A549 (cell line): ENCODE data around the gene MYMK. TPM values are rescaled to one million over a fixed set of nuclear protein-coding genes. Genes with fewer than 3 reads are reported as not detected.

Experiments used
- ATAC-seq, 2 experiments: fragments of 200-7000 bp in 1 of 2; fragments of >200 bp in 1 of 2; cut with Nextera tagmentation in 1 of 2; cut with Tn5 transposase in 1 of 2; 3 replicates each; pipeline versions ENCODE4 v1.8.0 to v1.9.1; 2018 to 2020; ENCODE audit warnings: mild to moderate bottlenecking in 1 of 2, moderate library complexity in 1 of 2
- CTCF ChIA-PET: fragments of 300-600 bp; sonication (Branson Sonifier 250); formaldehyde crosslinking; extraction: SDS; loops from one replicate; lab custom pipeline; 2021; ENCODE audit warnings: antibody characterized with exemption, inconsistent platforms; lab: Yijun Ruan, JAX
- POLR2A ChIA-PET: fragments of 350-600 bp; formaldehyde crosslinking; extraction: SDS; loops from one replicate; lab custom pipeline; 2021; ENCODE audit warnings: antibody characterized with exemption, inconsistent platforms; lab: Yijun Ruan, JAX
- DNase-seq, 2 experiments: peaks; one replicate each; pipeline versions ENCODE4 v3.0.0 to v3.0.0-alpha.2; 2011 to 2016; ENCODE audit warnings: low read depth in 1 of 2, low spot score in 1 of 2
- FAIRE-seq: peaks from 2 replicates; lab custom pipeline; 2011; peaks lifted over from hg19 to GRCh38; lab: Jason Lieb, UNC
- H3K27ac ChIP-seq, 2 experiments: fragments of >200 bp; sonication (Bioruptor Twin); formaldehyde crosslinking; 3 replicates each; pipeline ENCODE4 v1.5.1; 2016 to 2017
- H3K4me1 ChIP-seq: fragments of >200 bp; sonication (Bioruptor Twin); formaldehyde crosslinking; 3 replicates; pipeline ENCODE4 v1.6.1; 2016
- H3K4me2 ChIP-seq: fragments of >200 bp; sonication (Bioruptor Twin); formaldehyde crosslinking; 3 replicates; pipeline ENCODE4 v1.6.1; 2016
- H3K4me3 ChIP-seq: fragments of >200 bp; sonication (Bioruptor Twin); formaldehyde crosslinking; 3 replicates; pipeline ENCODE4 v1.5.1; 2016
- H3K9me3 ChIP-seq: fragments of >200 bp; sonication (Bioruptor Twin); formaldehyde crosslinking; 3 replicates; pipeline ENCODE4 v1.6.1; 2016
- CBX2 ChIP-seq: fragments of 200-600 bp; sonication (generic); IDR thresholded peaks from 2 replicates; pipeline ENCODE4 v1.6.1; 2016; ENCODE audit warnings: low read depth, mild to moderate bottlenecking, borderline replicate concordance
- CHD2 ChIP-seq: fragments of 150-350 bp; IDR thresholded peaks from 2 replicates; pipeline ENCODE4 v1.6.1; 2014; ENCODE audit warnings: low read length; ENCODE audit not compliant: partially characterized antibody
- CTCF ChIP-seq: fragments of >200 bp; sonication (Bioruptor Twin); formaldehyde crosslinking; IDR thresholded peaks from 3 replicates; pipeline ENCODE4 v1.5.1; 2016
- E2F6 ChIP-seq: IDR thresholded peaks from 2 replicates; pipeline ENCODE4 v1.6.1; 2012; ENCODE audit warnings: low read depth, borderline replicate concordance
- EHF ChIP-seq: fragments of 250-450 bp; sonication (Bioruptor Pico); IDR thresholded peaks from 2 replicates; pipeline ENCODE4 v1.5.0; 2020; ENCODE audit warnings: mild to moderate bottlenecking
- FOSB ChIP-seq: fragments of 250-450 bp; sonication (Bioruptor Pico); IDR thresholded peaks from 2 replicates; pipeline ENCODE4 v1.5.0; 2020; ENCODE audit warnings: mild to moderate bottlenecking, moderate library complexity
- FOXS1 ChIP-seq: fragments of 250-450 bp; sonication (Bioruptor Pico); IDR thresholded peaks from 2 replicates; pipeline ENCODE4 v1.5.0; 2020; ENCODE audit warnings: mild to moderate bottlenecking, moderate library complexity
- HDAC2 ChIP-seq: fragments of 200-600 bp; sonication (generic); IDR thresholded peaks from 2 replicates; pipeline ENCODE4 v1.6.1; 2016
- HOXB13 ChIP-seq: fragments of 250-450 bp; sonication (Bioruptor Pico); IDR thresholded peaks from 2 replicates; pipeline ENCODE4 v1.5.0; 2020; ENCODE audit warnings: low read depth, mild to moderate bottlenecking, moderate library complexity
- HOXB5 ChIP-seq: fragments of 250-450 bp; sonication (Bioruptor Pico); IDR thresholded peaks from 2 replicates; pipeline ENCODE4 v1.5.0; 2020; ENCODE audit warnings: mild to moderate bottlenecking, moderate library complexity
- JUN ChIP-seq, 2 experiments: fragments of >200 bp; sonication (Bioruptor Twin); formaldehyde crosslinking; IDR thresholded peaks; 2 replicates in 1 of 2; 3 replicates in 1 of 2; pipeline ENCODE4 v1.6.1; 2016 to 2017
- MAFK ChIP-seq: fragments of 450-650 bp; IDR thresholded peaks from 2 replicates; pipeline ENCODE4 v1.6.1; 2014; ENCODE audit not compliant: partially characterized antibody
- MAZ ChIP-seq: fragments of 150-350 bp; IDR thresholded peaks from 2 replicates; pipeline ENCODE4 v1.6.1; 2014; ENCODE audit warnings: antibody characterized with exemption, low read depth, low read length, borderline replicate concordance
- NFE2L2 ChIP-seq: fragments of 150-350 bp; conservative IDR thresholded peaks from 2 replicates; pipeline ENCODE4 v1.6.1; 2014; ENCODE audit warnings: low read length
- NR3C1 ChIP-seq: fragments of >200 bp; sonication (Bioruptor Twin); formaldehyde crosslinking; IDR thresholded peaks from 3 replicates; pipeline ENCODE4 v1.6.1; 2017
- POLR2A ChIP-seq: IDR thresholded peaks from 2 replicates; pipeline ENCODE4 v1.6.1; 2012; ENCODE audit warnings: mild to moderate bottlenecking, low read length
- RCOR1 ChIP-seq: fragments of 150-350 bp; IDR thresholded peaks from 2 replicates; pipeline ENCODE4 v1.6.1; 2014; ENCODE audit warnings: antibody characterized with exemption, low read length, low read depth
- REST ChIP-seq: fragments of 200-600 bp; sonication (generic); IDR thresholded peaks from 2 replicates; pipeline ENCODE4 v1.6.1; 2016; ENCODE audit warnings: antibody characterized with exemption, mild to moderate bottlenecking, moderate library complexity
- RFX5 ChIP-seq: fragments of 450-650 bp; IDR thresholded peaks from 2 replicates; pipeline ENCODE4 v1.7.1; 2014; ENCODE audit warnings: antibody characterized with exemption, mild to moderate bottlenecking, moderate library complexity
- SREBF2 ChIP-seq: fragments of 450-650 bp; IDR thresholded peaks from 2 replicates; pipeline ENCODE4 v1.6.1; 2014; ENCODE audit warnings: mild to moderate bottlenecking, moderate library complexity
- TFCP2L1 ChIP-seq: fragments of 250-450 bp; sonication (Bioruptor Pico); IDR thresholded peaks from 2 replicates; pipeline ENCODE4 v1.5.0; 2021; ENCODE audit warnings: mild to moderate bottlenecking
- ZNF302 ChIP-seq: fragments of 250-450 bp; sonication (Bioruptor Pico); IDR thresholded peaks from 2 replicates; pipeline ENCODE4 v1.9.0; 2021; ENCODE audit warnings: inconsistent platforms, mild to moderate bottlenecking, moderate library complexity
- ZSCAN20 ChIP-seq: fragments of 250-450 bp; sonication (Bioruptor Pico); IDR thresholded peaks from 2 replicates; pipeline ENCODE4 v1.8.0; 2022; ENCODE audit warnings: mild to moderate bottlenecking, moderate library complexity
- WGBS: methylation state at CpG from one replicate; pipeline ENCODE4 v1.1.6; 2017; ENCODE audit errors: missing lambda C conversion rate; 5-methylcytosine and 5-hydroxymethylcytosine counted together
- polyA plus RNA-seq, 4 experiments: library from polyadenylated mRNA; depleted of rRNA in 3 of 4; stranded (reverse); fragments of >200 nt; fragmentation: RNase III in 1 of 4; extraction: RNeasy Plus Mini Kit Qiagen cat#74134 plus additional on column Dnase treatment in 1 of 4; gene quantifications; 2 replicates in 3 of 4; 3 replicates in 1 of 4; pipeline ENCODE4 v1.2.3, GENCODE V29; 2011 to 2017

MYMK gene
- polyA plus RNA-seq, 2 of the 4 experiments (the other 2 are of a cell fraction), result not detected

GRCh38 chr9:133569891-133570690, 45.3 kb upstream of the MYMK start:
- CTCF ChIA-PET, result no interaction called here
- no peak for DNase-seq
- Histone ChIP-seq H3K4me2 (no peak overlapping the region), H3K4me1 (no peaks in the 10 kb centered on the region), H3K4me3 (no peak overlapping the region), H3K9me3 (no peaks in the 10 kb centered on the region), H3K27ac (no peak overlapping the region)
- FAIRE-seq, result no peak
- POLR2A ChIA-PET, result no interaction called here
- no peak for TF ChIP-seq SREBF2
- TF ChIP-seq CTCF, result no peak
- no peak for ATAC-seq
- 69% methylated on average over 34 of the region's 36 CpGs for WGBS

GRCh38 chr9:133569121-133569785, 44.5 kb upstream of the MYMK start:
- ATAC-seq (no peak), FAIRE-seq (no peak), DNase-seq (no peak)
- Histone ChIP-seq H3K4me3 (no peak overlapping the region), H3K4me1 (no peaks in the 10 kb centered on the region), H3K9me3 (no peaks in the 10 kb centered on the region), H3K4me2 (no peak overlapping the region), H3K27ac (no peak overlapping the region)
- ChIA-PET POLR2A (no interaction called here), CTCF (interaction anchor here (1.1 kb wide), 1 partner anchor 13 kb away, joined by 3 read pairs; no protein-coding TSS in a partner anchor)
- 49% methylated on average over 12 of the region's 14 CpGs for WGBS
- TF ChIP-seq SREBF2 (no peak), MAFK (no peak), HOXB13 (CRISPR knock-in tag) (no peak), ZNF302 (CRISPR knock-in tag) (no peak), ZSCAN20 (no peak), HOXB5 (CRISPR knock-in tag) (no peak), JUN (IDR thresholded peaks at IDR 0.05) (no peak), CHD2 (no peak), FOSB (CRISPR knock-in tag) (no peak), EHF (CRISPR knock-in tag) (no peak), RFX5 (no peak), HDAC2 (no peak), FOXS1 (CRISPR knock-in tag) (no peak), TFCP2L1 (no peak), NFE2L2 (no peak)

- H3K4me3 ChIP-seq, result no peak overlapping the region
- TF ChIP-seq RCOR1 (no peak), REST (no peak), MAZ (no peak), POLR2A (no peak), CBX2 (no peak), NR3C1 (no peak), CTCF (no peak), E2F6 (no peak), EHF (CRISPR knock-in tag) (no peak)
- FAIRE-seq (no peak), ATAC-seq (no peak), DNase-seq (no peak)
- WGBS, result 84% methylated on average over 16 of the region's 33 CpGs
- H3K9me3 ChIP-seq, result no peaks in the 10 kb centered on the region
- H3K4me2 ChIP-seq, result no peak overlapping the region
- no peak overlapping the region for H3K27ac ChIP-seq
- ChIA-PET CTCF (interaction anchor here (1.1 kb wide), 1 partner anchor 12 kb away, joined by 3 read pairs; no protein-coding TSS in a partner anchor), POLR2A (no interaction called here)
- H3K4me1 ChIP-seq, result peaks cover 2% of the 10 kb centered on the region; the same call in 1 of the 3 replicates
Measured at GRCh38 chr9:133568186-133568585, 43.4 kb upstream of the MYMK start.
